Putamen (tissue), 1 donor: ENCODE data around the gene SPATA45.
"Not testable (repeated sequence)": the region's sequence is repeated elsewhere in the genome, so short reads cannot be mapped to it uniquely, and the experiment has no call there.

ENCODE experiments used
- DNase-seq: peaks from one replicate; pipeline ENCODE4 v3.0.0-alpha.2; 2016; ENCODE audit warnings: low spot score

Gene SPATA45

GRCh38 chr1:212847549-212847948 lies at the start of gene SPATA45:
Gene SPATA45 (minus strand): TSS chr1:212847649. CDS start chr1:212836149, 11,500 bp downstream.
- DNase-seq, result no peak

GRCh38 chr1:212892108-212892507 lies 44.7 kb upstream of the SPATA45 start:
- no peak for DNase-seq

- no peak for DNase-seq
Observed at GRCh38 chr1:212884592-212884991, 37.1 kb upstream of the SPATA45 start.

- no peak for DNase-seq
Observed at GRCh38 chr1:212879947-212880690, 32.7 kb upstream of the SPATA45 start.

GRCh38 chr1:212878418-212878817 lies 31.0 kb upstream of the SPATA45 start:
- no peak for DNase-seq

- DNase-seq, result no peak
Observed at GRCh38 chr1:212873518-212873917, 26.1 kb upstream of the SPATA45 start.

- DNase-seq, result no peak
Observed at GRCh38 chr1:212871976-212872375, 24.5 kb upstream of the SPATA45 start.

- no peak for DNase-seq
Observed at GRCh38 chr1:212867192-212867591, 19.7 kb upstream of the SPATA45 start.

- DNase-seq, result no peak
Observed at GRCh38 chr1:212864201-212864600, 16.8 kb upstream of the SPATA45 start.

- DNase-seq, result not testable (repeated sequence)
Observed at GRCh38 chr1:212863345-212863744, 15.9 kb upstream of the SPATA45 start.

- DNase-seq, result no peak
Observed at GRCh38 chr1:212862111-212862690, 14.8 kb upstream of the SPATA45 start.

- DNase-seq, result no peak
Observed at GRCh38 chr1:212860713-212861581, 13.5 kb upstream of the SPATA45 start.

- DNase-seq, result peak; percentile 21
Observed at GRCh38 chr1:212858461-212859265, 11.2 kb upstream of the SPATA45 start.

GRCh38 chr1:212857992-212858460 lies 10.6 kb upstream of the SPATA45 start, which contains the start of gene FLVCR1:
Gene FLVCR1 (plus strand): TSS chr1:212858275. CDS start chr1:212858453, 178 bp downstream.
- DNase-seq, result peak; percentile 94

GRCh38 chr1:212856755-212857154 lies 9.3 kb upstream of the SPATA45 start:
- no peak for DNase-seq

GRCh38 chr1:212853658-212854057 lies 6.2 kb upstream of the SPATA45 start:
- no peak for DNase-seq

- no peak for DNase-seq
Observed at GRCh38 chr1:212852105-212852688, 4.7 kb upstream of the SPATA45 start.

GRCh38 chr1:212844521-212844920 lies 2.9 kb downstream of the SPATA45 start:
- DNase-seq, result not testable (repeated sequence)

- no peak for DNase-seq
Observed at GRCh38 chr1:212838145-212838544, 9.3 kb downstream of the SPATA45 start.

GRCh38 chr1:212833211-212834207 lies 13.9 kb downstream of the SPATA45 start:
- not testable (repeated sequence) for DNase-seq
